Astrocyte (in vitro differentiated cells and primary cell): ENCODE results near the gene TNIK.

ENCODE experiments used
- CTCF ChIP-seq: IDR thresholded peaks from 2 replicates; pipeline ENCODE4 v1.5.1; 2011; ENCODE audit warnings: low read depth, mild to moderate bottlenecking, inconsistent platforms, low read length, moderate library complexity; ENCODE audit not compliant: insufficient read depth
- EZH2 ChIP-seq: IDR thresholded peaks from 2 replicates; pipeline ENCODE4 v1.6.1; 2012; ENCODE audit warnings: mild to moderate bottlenecking, low read length, inconsistent platforms; ENCODE audit not compliant: insufficient read depth

GRCh38 chr3:171412473-171412872 is 47.7 kb downstream of the TNIK start:
- TF ChIP-seq CTCF (no peak), EZH2 (no peak)
